ENCODE data around the gene MOSPD3. TPM values are rescaled to one million over a fixed set of nuclear protein-coding genes. Genes with fewer than 3 reads are reported as not detected.

The MOSPD3 gene
- total RNA-seq, 1 donor from 2014 or later, result 31.7 TPM

DNA sequence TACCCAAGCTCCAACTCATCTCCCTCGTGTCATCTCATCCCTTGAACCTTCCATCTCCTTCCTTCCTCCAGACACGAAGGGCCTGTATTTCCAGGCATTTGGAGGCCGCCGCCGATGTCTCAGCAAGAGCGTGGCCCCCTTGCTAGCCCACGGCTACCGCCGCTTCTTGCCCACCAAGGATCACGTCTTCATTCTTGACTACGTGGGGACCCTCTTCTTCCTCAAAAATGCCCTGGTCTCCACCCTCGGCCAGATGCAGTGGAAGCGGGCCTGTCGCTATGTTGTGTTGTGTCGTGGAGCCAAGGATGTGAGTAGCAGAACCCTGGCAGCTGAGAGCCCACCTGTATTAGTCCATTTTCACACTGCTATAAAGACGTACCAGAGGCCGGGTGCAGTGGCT, 20.7 kb upstream of the MOSPD3 start:
- TF ChIP-seq, protein P1, sequence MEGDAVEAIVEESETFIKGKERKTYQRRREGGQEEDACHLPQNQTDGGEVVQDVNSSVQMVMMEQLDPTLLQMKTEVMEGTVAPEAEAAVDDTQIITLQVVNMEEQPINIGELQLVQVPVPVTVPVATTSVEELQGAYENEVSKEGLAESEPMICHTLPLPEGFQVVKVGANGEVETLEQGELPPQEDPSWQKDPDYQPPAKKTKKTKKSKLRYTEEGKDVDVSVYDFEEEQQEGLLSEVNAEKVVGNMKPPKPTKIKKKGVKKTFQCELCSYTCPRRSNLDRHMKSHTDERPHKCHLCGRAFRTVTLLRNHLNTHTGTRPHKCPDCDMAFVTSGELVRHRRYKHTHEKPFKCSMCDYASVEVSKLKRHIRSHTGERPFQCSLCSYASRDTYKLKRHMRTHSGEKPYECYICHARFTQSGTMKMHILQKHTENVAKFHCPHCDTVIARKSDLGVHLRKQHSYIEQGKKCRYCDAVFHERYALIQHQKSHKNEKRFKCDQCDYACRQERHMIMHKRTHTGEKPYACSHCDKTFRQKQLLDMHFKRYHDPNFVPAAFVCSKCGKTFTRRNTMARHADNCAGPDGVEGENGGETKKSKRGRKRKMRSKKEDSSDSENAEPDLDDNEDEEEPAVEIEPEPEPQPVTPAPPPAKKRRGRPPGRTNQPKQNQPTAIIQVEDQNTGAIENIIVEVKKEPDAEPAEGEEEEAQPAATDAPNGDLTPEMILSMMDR (IDR thresholded peaks at IDR 0.05; ENCODE audit: unreplicated experiment), result no peak
- H3K27me3 Mint-ChIP-seq (ENCODE audit: unreplicated experiment), result peaks cover 13% of the 10 kb centered on the region
- DNase-seq (ENCODE audit: low spot score), result no peak
- H3K9me3 Mint-ChIP-seq (ENCODE audit: unreplicated experiment), result no peaks in the 10 kb centered on the region
- no peaks in the 10 kb centered on the region for H3K36me3 Mint-ChIP-seq (ENCODE audit: low read depth, unreplicated experiment)
- H3K4me1 Mint-ChIP-seq (ENCODE audit: unreplicated experiment), result peaks cover 21% of the 10 kb centered on the region
- H3K27ac Mint-ChIP-seq (ENCODE audit: unreplicated experiment), result no peak overlapping the region
- H3K4me3 Mint-ChIP-seq (ENCODE audit: unreplicated experiment), result no peak overlapping the region

DNA sequence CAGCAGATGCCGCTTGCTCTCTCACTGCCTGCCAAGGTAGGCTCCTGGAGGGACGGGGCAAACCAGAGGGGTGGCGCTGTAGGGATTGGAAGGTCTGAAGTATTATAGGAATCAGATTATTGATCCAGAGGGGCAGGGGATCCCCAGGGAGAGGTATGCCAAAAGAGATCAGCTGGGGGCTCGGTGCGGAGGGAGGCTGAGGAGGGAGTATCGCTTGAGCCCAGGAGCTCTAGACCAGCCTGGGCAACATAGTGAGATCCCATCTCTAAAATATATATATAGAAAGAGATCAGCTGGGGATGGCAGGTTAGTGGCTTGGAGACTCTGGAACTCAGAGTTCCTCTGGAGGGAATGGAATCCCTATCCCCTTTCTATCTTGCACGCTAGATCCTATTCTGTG, 17.2 kb upstream of the MOSPD3 start:
- peaks cover 6% of the 10 kb centered on the region for H3K27me3 Mint-ChIP-seq (ENCODE audit: unreplicated experiment)
- DNase-seq (ENCODE audit: low spot score), result no peak
- TF ChIP-seq, protein P1 (IDR thresholded peaks at IDR 0.05; ENCODE audit: unreplicated experiment), result no peak
- H3K4me1 Mint-ChIP-seq (ENCODE audit: unreplicated experiment), result peaks cover 4% of the 10 kb centered on the region
- H3K27ac Mint-ChIP-seq (ENCODE audit: unreplicated experiment), result no peak overlapping the region
- no peak overlapping the region for H3K4me3 Mint-ChIP-seq (ENCODE audit: unreplicated experiment)
- no peaks in the 10 kb centered on the region for H3K36me3 Mint-ChIP-seq (ENCODE audit: low read depth, unreplicated experiment)
- no peaks in the 10 kb centered on the region for H3K9me3 Mint-ChIP-seq (ENCODE audit: unreplicated experiment)

DNA sequence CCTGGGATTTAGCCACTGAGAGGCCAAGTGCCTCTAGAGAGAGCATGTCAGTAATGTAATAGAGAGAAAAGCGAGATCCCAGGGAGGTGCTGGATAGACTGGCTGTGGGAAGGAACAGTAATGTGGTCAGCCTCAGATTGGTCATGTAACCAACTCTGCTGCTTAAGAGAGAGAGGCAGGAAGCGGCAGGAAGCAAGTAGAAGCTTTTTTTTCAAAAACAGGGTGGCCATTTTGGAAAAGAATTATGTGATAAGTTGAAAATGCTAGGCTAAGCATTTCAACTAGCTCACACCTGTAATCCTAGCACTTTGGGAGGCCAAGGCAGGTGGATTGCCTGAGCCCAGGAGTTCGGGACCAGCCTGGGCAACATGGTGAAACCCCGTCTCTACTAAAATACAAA, 13.9 kb upstream of the MOSPD3 start:
- Mint-ChIP-seq H3K27me3 (ENCODE audit: unreplicated experiment) (peaks cover 4% of the 10 kb centered on the region), H3K27ac (ENCODE audit: unreplicated experiment) (no peak overlapping the region), H3K4me3 (ENCODE audit: unreplicated experiment) (no peak overlapping the region), H3K36me3 (ENCODE audit: low read depth, unreplicated experiment) (no peaks in the 10 kb centered on the region), H3K9me3 (ENCODE audit: unreplicated experiment) (no peaks in the 10 kb centered on the region), H3K4me1 (ENCODE audit: unreplicated experiment) (peaks cover 2% of the 10 kb centered on the region)
- no peak for DNase-seq (ENCODE audit: low spot score)
- TF ChIP-seq, protein P1 (IDR thresholded peaks at IDR 0.05; ENCODE audit: unreplicated experiment), result no peak

DNA sequence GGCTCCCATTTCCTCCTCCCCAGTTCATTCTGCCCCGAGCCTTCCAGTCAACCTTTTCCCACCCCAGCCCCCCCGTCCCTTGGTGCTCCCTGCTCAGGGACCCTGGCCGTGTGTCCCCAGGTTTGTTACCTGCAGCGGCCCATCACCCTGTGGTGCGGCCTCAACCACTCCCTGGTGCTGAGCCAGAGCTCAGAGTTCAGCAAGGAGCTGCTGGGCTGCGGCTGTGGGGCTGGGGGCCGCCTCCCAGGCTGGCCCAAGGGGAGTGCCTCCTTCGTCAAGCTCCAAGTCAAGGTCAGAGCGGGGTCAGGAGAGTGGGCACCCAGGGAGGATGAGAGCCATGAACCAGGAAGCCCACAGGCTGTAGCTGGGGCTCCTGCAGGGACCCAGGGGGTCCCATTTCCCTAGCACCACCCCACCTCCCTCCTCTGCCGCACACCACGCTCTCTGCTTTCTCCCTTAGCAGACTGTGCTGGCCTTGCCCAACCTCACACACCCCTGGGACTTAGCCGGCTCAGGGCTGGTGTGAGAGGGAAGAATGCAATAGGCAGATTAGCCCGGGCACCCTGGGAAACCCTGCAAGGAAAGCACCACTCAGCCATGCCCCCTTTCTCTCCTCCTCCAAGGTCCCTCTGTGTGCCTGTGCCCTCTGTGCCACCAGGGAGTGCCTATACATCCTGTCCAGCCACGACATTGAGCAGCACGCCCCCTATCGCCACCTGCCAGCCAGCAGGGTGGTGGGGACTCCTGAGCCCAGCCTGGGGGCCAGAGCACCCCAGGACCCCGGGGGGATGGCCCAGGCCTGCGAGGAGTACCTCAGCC, 12.2 kb upstream of the MOSPD3 start:
- Mint-ChIP-seq H3K9me3 (ENCODE audit: unreplicated experiment) (no peaks in the 10 kb centered on the region), H3K27me3 (ENCODE audit: unreplicated experiment) (peaks cover 4% of the 10 kb centered on the region), H3K4me1 (ENCODE audit: unreplicated experiment) (peaks cover 2% of the 10 kb centered on the region), H3K36me3 (ENCODE audit: low read depth, unreplicated experiment) (no peaks in the 10 kb centered on the region), H3K27ac (ENCODE audit: unreplicated experiment) (no peak overlapping the region), H3K4me3 (ENCODE audit: unreplicated experiment) (no peak overlapping the region)
- no peak for DNase-seq (ENCODE audit: low spot score)
- TF ChIP-seq, protein P1 (IDR thresholded peaks at IDR 0.05; ENCODE audit: unreplicated experiment), result no peak

DNA sequence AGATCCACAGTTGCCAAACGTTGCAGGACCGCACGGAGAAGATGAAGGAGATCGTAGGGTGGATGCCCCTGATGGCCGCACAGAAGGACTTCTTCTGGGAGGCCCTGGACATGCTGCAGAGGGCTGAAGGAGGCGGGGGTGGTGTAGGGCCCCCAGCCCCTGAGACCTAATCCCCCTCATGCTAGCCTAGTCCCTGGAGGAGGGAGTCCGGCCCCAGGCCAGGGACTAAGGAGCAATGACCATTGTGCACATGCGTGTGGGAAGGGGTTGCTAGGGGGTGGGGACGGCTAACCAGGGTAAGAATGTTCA, 11.7 kb upstream of the MOSPD3 start:
- H3K4me1 Mint-ChIP-seq (ENCODE audit: unreplicated experiment), result peaks cover 2% of the 10 kb centered on the region
- H3K27ac Mint-ChIP-seq (ENCODE audit: unreplicated experiment), result no peak overlapping the region
- TF ChIP-seq, protein P1 (IDR thresholded peaks at IDR 0.05; ENCODE audit: unreplicated experiment), result no peak
- H3K4me3 Mint-ChIP-seq (ENCODE audit: unreplicated experiment), result no peak overlapping the region
- no peaks in the 10 kb centered on the region for H3K9me3 Mint-ChIP-seq (ENCODE audit: unreplicated experiment)
- H3K27me3 Mint-ChIP-seq (ENCODE audit: unreplicated experiment), result peaks cover 5% of the 10 kb centered on the region
- no peak for DNase-seq (ENCODE audit: low spot score)
- no peaks in the 10 kb centered on the region for H3K36me3 Mint-ChIP-seq (ENCODE audit: low read depth, unreplicated experiment)

Data from endothelial cell (in vitro differentiated cells).